PC-3 (cell line): ENCODE results near the gene DDI2.

ENCODE experiments used
- CTCF ChIP-seq: fragments of 300-600 bp; sonication (generic); conservative IDR thresholded peaks from 2 replicates; pipeline ENCODE4 v1.5.1; 2017; ENCODE audit warnings: antibody characterized with exemption, low read depth, mild to moderate bottlenecking, low read length
- EZH2 ChIP-seq: fragments of 300-600 bp; sonication (generic); IDR thresholded peaks from one replicate; pipeline ENCODE4 v1.6.1; 2017; ENCODE audit warnings: antibody characterized with exemption, mild to moderate bottlenecking, low read length; ENCODE audit not compliant: unreplicated experiment

GRCh38 chr1:15705184-15705566 lies 87.9 kb downstream of the DDI2 start:
- TF ChIP-seq CTCF, result no peak
- no peak for TF ChIP-seq EZH2
